ENCODE measurements around the gene KCNJ6.

Gene KCNJ6

DNA sequence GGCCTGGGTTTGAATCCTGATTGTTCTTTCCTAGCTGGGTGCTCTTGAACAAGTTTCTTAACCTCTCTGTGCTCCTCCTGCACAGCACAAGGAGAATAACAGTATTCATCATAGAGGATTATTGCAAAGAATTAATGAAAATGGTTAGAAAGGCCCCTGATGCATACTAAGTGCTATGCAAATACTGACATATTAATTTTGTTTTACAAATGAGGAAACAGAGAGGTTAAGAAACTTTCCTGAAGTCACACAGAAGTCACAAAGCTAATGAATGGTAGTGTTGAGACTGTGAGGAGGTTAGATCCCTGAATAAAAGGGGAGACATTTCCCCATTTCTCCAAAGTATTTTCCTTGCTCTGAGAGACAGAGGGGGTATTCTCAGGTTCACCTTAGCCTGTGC lies 99.0 kb downstream of the KCNJ6 start:
- no peak for DNase-seq (ENCODE audit: low read depth in 2 of 2)

DNA sequence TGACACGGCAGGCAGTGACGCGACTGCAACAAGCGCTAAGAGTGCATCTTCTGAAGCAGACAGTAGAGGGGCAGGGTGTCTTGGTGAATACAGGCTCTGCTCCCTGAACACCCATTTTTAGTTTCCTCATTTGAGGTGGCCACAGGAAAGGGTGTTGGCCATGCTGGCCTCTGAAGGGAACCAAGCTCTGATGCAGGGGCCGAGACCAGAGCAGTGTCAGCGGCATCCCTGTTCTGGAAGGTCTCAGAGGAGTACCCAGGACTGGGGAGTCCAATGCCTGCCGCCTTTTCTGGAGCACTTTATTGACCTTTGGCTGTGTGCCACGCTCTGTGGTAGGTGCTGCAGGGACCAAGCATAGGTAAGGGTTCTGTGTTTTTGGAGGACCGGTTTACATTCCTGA lies 100.4 kb downstream of the KCNJ6 start:
- DNase-seq (ENCODE audit: low read depth in 2 of 2): no peak

DNA sequence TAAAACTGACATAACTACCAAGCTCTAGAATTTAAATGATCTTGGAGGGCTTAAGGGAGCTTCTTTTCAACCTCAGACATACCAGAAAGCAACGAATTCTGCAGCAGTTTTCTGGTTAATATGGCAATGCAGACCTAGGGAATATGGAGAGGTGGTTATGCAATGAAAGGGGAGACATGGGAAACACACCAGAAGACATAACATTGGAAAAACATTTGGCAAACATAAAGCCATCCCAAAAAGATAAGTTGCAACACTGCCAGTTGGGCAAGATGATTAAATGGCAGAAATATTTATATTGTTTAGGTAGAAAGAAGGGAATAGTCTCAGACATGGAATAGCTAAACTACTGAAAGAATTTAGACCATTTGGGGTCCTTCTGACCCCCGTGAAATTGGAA lies 104.5 kb downstream of the KCNJ6 start:
- DNase-seq (ENCODE audit: low read depth in 2 of 2): no peak

DNA sequence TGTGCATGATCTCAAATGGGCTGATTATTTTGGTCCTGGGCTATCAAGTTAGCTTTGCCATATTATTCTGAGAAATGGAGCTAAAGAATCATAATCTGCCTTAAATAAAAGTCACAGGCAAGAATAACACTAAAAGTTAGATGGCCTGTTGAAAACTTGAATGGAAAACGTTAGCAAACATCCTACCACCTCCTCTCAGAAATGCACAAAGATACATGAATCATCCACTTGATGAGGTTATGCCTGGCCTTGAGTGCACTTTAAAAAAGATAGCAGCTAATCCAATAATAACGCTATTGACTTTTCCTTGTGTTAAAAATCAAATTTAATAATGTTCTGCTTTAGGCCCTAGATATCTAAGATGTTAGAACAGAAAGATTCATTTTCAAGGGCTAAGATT lies 108.0 kb downstream of the KCNJ6 start:
- DNase-seq (ENCODE audit: low read depth in 2 of 2): no peak

DNA sequence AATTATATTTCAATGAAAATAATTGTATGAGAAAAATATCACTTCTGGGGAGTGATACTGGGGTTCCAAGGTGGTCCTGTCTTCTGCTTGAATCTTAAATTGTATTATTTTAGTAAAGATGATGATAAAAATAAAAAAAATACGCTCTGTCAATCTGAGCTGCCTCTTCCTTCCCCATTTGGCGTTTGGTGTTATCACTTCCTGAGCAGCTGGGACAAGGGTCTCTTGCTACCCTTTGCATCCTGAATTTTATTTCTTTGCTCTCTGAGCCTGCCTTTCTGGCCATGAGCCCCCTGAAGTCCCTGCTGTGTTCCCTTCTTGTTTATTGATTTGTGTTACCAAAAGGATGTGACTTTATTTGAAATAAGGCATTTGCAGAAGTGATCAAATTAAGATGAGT lies 111.0 kb downstream of the KCNJ6 start:
- DNase-seq (ENCODE audit: low read depth in 2 of 2): no peak

DNA sequence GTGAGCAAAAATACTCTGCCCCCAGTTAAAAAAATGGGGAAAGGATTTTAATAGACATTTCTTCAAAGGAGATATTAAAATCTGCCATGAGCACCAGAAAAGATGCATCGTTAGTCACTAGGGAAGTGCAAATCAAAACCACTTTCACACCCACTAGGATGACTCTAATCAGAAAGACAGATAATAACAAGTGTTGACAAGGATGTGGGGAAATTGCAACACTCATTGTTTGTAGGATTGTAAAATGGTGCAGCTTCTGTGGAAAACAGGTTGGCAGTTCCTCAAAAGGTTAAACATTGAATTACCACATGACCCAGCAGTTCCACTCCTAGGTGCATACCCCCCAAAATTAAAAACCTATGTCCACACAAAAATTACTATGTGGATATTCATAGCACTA lies 112.3 kb downstream of the KCNJ6 start:
- DNase-seq (ENCODE audit: low read depth in 2 of 2): no peak

DNA sequence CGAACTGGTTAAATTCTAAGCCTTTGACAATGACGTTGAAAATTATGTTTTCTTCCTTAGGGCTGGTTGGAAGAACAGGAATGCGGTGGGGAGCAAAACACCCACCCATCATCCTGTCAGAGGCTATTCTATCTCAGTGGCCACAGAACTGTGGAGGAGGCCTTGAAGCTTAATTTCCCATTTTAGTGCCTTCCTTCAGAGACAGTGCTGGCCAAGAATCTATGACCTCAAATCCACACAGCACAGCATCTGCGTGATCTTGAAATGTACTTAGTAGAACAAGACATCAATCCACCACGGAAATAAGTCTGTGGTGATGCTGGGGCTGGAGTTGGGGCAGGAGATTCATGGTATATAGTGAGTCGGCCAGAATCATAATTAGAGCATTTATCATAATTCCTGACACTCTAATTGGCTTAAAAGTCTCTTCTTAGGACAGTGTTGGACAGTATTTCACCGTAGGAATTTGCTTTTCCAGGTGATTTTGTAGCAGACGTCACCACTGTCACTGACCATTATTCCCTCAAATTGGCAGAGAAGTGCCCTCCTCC lies 113.1 kb downstream of the KCNJ6 start:
- no peak for DNase-seq (ENCODE audit: low read depth in 2 of 2)

DNA sequence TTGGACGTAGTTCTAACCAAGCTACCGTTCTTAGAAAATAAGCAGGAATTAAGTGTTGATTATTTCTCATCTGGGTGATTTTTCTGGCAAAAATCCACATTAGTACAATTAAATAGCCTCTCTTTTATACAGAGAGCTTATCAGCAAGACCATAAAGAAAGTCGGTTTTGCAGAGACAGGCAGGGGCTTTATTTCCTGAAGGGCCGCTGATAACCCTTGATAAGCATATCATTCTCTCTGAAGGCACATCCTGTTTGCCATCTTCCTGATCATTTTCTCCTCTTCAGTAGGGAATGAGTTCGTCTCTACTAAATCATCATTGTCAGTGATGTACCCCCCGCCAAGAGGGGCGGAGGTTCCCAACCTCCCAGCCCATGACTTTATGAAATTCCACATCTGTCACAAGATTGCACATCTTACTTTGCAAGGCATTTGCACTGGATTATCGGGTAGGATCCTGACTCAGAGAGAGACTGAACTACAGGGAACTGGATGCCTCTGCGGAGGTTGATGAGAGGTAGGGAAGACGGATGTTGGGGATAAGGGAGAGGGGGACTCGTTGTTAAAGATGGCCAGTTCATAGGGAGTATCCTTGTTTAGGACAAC lies 115.7 kb downstream of the KCNJ6 start:
- no peak for DNase-seq (ENCODE audit: low read depth in 2 of 2)

DNA sequence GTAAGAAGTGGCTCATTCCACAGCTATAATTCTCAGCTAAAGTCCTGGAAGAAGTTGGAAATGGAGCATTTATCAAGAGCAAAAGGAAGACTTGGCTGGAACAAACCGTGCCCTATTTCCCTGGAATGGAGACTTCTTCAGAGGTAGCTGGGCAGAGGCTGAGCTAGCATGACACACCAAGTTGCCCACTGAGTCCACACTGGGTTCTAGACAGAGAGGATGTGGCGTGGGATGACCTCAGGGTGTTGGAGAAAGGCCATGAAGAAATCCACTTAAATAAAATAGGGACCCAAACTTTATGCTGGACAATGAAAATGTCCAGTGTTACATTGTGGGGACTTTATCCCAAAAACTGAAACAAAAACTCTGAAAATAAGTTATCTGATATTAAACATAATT lies 116.2 kb downstream of the KCNJ6 start:
- no peak for DNase-seq (ENCODE audit: low read depth in 2 of 2)

DNA sequence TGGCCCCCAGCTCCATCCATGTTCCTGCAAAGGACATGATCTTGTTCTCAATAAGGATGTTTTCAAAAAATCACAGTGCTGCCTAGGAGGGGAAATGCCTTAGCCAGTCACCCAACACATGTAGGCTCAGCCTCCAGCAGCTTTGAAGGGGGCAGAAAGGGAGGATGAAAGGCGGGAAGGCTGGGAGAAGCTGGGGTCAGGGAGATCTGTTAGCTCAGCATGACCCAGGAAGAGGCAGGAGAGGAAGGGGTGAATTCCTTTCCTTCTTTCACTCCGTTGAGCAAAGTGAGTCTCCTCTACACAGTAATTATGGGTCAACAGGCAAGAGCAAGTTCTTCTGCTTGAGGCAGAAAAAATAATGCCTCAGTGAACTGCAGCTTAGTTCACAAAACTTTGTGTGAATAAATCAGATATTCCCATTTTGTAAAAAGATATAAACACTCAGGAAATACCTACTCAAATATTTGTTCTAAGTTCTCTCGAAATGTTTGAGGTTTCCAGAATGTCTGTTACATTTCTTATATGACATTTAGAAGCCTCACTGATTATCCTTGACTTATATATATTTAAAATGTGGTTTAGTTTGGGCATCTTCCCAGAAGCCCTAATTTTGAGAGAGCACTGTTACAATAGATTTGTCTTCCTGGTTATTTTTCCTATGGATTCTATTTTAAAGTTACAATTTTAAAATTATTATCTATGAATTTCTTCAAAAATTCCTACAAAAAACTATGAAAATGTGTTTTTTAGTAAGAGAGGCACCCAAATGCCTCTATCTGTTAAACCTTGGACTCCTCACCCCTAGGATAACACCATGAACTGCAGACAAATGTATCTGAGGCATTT lies 116.8 kb downstream of the KCNJ6 start:
- DNase-seq (ENCODE audit: low read depth in 2 of 2): no peak

DNA sequence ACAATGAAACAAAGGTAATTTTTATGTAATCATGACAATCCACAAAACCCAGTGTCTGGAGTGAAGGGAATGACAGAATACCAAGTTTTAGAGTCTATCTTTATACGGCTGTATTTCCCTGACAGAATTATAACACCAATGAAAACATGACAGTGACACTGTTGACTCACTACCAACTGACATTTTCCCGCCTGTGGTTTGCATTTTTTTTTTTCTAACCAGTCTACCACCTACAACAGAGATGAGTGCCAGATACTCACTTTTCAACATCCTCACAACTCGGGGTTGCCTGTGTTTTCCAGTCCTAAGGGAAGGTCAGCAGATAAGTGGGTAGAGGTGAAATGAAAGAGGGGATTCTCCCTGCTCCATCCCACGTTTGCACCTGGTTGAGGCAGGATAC lies 118.9 kb downstream of the KCNJ6 start:
- DNase-seq (ENCODE audit: low read depth in 2 of 2): no peak

DNA sequence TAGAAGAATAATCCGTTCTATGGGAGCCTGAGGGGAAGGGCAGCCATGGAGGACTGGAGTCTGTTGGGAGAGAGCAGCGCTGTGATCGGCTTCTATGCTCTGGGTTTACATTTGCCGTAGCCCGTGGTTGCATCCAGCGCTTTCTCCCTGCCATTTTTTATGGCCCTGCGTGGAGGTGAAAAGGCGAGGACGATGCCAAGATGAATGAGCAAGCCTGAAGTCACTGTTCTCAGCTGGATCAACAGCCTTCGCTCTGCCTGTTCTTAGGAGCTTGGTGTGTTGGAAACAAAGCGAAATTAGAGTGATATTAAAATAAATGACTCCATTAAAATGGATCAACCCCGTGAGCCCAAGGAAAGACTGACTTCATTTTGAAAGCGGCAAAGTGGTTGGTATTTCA lies 120.2 kb downstream of the KCNJ6 start:
- DNase-seq (ENCODE audit: low read depth in 2 of 2): no peak

DNA sequence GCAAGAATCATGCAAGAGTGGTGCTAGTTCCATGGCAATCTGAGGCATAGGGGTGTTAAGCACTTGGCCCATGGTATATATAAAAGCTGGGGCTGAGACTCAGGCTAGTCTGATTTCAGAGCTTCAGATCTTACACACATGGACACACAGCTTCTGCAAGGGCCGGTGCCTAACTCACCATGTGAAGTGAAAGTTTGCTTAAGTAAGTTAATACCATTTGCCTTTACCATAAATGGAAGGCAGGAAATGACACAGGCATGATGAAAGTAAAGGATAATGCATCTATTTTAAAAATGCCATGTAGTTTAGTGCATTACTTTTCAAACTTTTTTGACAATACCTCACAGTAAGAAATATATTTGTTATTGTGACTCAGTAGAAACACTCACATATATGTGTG lies 122.6 kb downstream of the KCNJ6 start:
- no peak for DNase-seq (ENCODE audit: low read depth in 2 of 2)

DNA sequence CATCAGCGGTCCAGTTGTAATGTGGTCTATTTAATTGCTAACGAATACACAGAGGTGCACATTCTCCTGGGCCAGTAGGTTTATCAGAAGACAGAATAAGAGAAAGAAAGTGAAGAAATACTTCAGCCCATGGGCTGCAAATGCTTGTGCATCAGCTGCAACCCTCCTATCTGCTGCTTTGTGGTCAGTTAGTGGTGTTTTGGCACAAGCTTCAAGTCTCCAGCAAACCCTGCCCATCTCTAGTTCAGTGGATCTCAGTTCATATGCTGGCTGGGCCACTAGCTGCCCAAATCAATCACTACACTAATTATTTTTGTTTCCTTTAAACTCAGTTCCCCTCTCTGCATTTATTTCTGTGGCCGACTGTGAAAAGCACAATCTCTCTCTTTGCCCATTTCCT lies 124.2 kb downstream of the KCNJ6 start:
- DNase-seq (ENCODE audit: low read depth in 2 of 2): no peak

DNA sequence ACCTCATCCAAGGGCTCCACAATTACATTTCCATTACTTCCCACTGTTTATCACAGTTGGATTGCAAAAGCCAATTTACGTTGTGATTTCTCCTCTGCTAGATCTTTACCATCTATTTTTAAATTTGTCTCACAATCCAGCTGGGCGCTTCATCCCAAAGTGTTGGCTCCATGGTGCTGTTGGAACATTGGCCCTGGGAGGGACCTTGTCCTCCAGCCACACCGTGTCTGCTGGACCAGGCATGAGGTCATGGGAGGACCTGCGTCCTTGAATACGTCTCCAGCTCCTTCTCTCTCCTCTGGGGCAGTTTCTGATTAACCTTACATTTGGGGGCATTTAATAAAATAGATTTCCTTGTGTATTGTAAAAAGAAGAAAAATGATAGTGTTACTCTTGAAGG lies 125.4 kb downstream of the KCNJ6 start:
- no peak for DNase-seq (ENCODE audit: low read depth in 2 of 2)

DNA sequence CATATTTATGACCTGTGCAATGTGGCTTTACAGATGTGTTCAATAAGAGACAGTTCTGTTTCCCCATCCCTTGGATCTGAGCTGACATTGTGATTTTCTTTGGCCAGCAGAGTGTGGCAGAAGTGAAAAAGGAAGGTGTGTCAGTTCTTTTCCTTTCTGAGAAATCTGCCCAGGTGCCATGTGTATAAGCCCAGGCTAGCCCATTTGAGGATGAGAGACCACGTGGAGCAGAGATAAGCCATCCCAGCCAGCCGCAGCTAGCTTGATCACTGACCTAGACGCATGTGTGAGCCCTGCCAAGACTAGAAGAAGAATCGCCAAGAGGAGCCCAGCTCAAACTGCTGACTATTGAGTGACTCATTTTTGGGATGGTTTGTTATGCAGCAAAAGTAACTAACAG lies 127.8 kb downstream of the KCNJ6 start:
- no peak for DNase-seq (ENCODE audit: low read depth in 2 of 2)

DNA sequence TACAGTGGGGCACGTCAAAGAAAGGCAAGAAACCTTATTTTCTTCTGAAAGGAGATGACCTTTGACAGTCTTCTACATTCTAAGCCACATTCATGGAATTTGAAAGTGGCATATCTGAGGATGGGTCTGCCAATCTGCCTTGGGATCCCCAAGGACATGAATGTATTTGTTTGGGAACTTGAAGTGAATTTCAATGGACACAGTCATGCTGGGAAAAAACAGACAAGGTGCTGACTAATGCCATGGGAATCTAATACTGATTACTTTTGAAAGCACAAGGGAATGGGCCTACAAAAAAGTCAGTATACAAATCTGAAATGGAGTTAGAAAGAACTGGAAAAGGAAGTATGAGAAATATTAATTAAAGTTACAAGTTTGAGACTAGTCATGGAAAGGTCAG lies 128.8 kb downstream of the KCNJ6 start:
- DNase-seq (ENCODE audit: low read depth in 2 of 2): no peak

DNA sequence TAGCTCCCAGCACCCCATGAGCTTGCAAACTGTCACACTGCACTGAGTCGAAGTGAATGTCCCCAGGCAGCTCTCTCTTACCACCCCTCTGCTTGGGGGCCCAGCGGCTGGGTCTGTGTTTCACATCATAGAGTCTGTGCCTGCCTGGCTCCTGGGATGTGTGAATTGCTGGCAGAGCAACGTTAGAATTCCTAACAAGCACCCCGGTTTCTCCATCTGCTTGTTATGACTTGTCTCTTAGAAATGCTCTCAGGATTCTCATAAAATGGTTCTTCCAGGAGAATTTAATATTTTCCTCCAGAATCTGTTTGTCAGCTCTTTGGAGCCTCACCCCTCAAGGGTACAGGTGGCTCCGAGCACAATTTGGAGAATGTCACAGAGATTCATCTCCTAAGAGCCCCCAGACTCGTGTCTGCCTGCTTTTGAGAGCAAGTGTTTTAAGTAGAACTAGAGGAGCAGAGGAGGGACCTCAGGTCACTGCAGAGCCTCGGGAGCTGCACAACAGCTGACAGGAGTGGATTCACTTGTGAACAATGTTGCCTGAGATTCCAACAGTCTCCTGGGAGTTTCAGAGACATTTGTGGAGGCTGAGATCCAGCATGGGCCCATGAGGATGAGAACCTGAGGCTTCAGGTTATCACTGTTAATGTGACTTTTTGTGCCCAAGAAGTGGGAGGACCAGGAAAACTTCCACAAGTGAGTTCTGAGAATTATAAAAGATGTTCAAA lies 131.5 kb downstream of the KCNJ6 start:
- DNase-seq (ENCODE audit: low read depth in 2 of 2): no peak

DNA sequence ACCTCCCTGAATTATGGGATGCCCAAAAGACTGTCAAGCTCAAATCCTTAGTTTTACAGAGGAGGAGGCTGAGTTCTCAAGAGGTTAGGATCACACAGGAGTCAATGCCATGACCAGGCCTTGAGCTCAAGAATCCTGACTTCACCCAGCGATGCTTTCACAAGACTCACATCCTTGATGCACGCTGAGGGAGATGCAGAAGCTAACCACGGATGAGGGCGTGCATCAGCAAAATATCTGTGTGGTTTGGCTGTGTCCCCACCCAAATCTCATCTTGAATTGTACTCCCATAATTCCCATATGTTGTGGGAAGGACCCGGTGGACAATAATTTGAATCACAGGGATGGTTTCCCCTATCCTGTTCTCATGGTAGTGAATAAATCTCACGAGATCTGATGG lies 133.2 kb downstream of the KCNJ6 start:
- no peak for DNase-seq (ENCODE audit: low read depth in 2 of 2)

DNA sequence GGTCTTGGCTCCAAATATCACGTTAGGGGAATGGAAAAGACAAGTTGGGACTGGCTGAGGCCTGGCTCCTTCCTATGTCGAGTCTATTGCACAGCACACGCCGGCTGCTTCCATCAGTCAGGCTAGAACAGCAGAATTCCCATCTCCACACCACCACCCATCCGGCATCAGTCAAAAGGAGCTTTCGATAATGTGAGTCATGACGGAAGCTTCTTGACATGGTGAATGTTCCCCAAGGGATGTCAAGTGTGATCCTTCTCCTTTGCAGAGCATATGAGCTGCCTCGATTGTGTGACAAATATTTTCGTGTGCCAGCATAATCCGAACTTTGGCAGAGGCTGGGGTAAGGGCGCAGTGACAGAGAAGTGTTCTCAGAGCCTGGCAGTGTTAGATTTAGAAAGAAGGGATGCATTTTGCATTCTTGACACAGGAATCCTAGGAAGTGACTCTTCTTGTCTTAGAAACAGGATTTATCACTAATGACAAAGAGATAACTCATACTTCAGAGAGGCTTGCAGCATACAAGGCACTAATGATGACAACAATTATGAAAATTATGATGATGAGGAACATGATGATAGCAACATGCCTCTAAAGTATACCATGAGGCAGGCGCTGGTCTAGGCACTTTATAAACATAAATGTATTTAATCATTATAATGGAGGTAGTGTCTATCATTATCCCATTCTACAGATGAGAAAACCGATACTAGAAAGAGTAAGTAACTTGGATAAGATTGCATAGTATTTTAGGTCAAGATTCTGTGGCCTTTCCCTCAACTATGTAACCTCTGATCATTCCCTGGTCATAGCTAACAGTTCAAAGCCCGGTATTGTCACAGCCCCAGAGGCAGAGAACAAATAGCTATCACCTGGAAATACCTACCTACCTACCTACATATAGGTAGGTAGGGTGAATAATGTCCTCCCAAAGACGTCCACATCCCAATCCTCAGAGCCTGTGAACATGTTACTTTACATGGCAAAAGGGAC lies 135.0 kb downstream of the KCNJ6 start:
- no peak for DNase-seq (ENCODE audit: low read depth in 2 of 2)

DNA sequence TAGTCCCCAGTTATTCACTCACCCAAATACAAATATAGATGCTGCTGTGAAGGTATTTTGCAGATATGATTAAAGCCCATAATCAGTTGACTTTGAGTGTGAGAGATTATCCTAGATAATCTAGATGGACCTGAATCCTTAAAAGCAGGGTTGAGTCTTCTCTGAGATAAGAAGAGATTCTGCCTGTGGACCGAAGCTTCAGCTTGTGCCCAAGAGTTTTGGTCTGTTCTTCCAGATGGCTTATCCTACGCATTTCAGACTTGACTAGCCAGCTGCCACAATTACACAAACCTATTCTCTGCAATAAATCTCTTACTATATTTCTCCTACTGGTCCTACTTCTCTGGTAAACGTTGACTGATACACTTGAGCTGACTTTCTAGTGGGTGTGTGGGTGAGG lies 145.1 kb downstream of the KCNJ6 start:
- no peak for DNase-seq (ENCODE audit: low read depth in 2 of 2)

DNA sequence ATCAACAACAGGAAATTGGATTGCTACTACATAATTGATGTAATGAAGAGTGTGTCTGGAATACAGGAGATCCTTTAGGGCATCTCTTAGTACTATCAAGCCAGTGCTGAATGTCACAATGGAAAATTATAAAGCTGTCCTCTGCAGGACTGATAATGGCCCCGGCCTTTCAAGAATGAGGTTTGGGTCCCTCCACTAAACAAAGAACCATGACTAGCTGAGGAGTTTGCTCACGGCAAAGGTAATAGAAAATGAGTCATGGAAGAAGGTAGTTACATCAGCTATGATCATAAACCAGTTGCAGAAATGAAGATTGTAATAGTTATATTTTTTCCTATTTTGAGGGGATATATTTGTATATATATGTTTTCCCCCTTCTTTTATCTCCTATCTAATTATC lies 145.8 kb downstream of the KCNJ6 start:
- DNase-seq (ENCODE audit: low read depth in 2 of 2): no peak

Data from stimulated activated CD4-positive, alpha-beta T cell treated with anti-CD3 and anti-CD28 coated beads, Interleukin-1b, Interleukin-23, amount 100 ng/mL, for 1 hour (primary cell).